Activated CD4-positive, alpha-beta T cell treated with anti-CD3 and anti-CD28 coated beads for 4 hours (primary cell): ENCODE results near the gene KCNJ11.

Experiments used
- DNase-seq, 2 donors: peaks; one replicate each; pipeline ENCODE4 v3.0.0-alpha.2; 2020

The KCNJ11 gene

DNA sequence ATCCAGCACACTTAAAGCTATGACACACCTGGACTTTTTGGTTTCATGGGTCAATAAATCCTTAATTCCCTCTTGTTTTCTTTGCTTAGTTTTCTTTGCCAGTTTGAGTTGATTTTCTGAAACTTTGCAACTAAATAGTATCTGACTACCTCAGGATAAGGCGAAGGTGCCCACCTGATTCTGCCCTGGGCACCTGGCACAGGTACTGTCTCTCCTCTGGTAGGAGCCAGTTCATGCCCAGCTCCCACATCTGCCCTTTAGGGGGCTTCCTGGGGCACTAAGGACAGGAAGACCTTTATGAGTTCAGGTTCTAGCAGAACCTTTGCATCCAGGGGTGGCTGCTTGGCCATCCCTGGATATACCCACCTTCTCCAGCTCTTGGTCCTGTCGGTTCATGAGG lies 19.6 kb upstream of the KCNJ11 start:
- DNase-seq = no peak

DNA sequence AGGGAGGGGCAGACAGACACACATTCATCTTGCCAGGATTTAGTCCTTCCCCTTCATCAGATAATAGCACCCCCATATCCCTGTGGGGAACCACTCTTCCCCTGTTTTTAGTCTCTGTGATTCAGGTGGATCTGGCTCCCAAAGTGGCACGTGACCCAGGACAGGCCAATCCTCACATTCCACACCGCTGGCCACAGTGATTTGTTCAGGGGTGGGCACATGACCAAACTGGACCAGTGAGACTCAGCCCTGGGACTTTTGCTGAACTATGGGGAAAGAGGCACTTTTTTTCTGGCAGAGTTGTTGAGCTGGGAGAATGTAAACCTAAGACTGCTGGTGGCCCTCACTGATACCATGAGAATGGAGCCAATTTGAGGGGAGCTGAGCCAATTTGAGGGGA lies 19.1 kb upstream of the KCNJ11 start:
- DNase-seq = no peak

DNA sequence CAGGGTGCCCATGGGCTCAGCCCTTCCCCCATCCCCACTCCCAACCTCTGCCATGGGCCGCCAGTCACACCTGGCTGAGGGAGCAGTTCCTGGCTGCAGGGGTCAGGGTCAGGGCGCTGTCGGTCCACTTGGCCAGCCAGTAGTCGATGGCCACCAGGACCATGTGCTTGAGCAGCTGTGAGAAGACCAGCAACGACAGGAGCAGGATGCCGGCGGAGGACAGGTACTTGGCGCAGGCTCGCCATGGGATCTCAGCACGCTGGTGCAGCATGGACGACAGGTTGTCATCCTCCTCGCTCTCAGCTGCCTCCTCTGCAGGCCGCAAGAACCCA lies 18.3 kb upstream of the KCNJ11 start:
- DNase-seq = no peak

DNA sequence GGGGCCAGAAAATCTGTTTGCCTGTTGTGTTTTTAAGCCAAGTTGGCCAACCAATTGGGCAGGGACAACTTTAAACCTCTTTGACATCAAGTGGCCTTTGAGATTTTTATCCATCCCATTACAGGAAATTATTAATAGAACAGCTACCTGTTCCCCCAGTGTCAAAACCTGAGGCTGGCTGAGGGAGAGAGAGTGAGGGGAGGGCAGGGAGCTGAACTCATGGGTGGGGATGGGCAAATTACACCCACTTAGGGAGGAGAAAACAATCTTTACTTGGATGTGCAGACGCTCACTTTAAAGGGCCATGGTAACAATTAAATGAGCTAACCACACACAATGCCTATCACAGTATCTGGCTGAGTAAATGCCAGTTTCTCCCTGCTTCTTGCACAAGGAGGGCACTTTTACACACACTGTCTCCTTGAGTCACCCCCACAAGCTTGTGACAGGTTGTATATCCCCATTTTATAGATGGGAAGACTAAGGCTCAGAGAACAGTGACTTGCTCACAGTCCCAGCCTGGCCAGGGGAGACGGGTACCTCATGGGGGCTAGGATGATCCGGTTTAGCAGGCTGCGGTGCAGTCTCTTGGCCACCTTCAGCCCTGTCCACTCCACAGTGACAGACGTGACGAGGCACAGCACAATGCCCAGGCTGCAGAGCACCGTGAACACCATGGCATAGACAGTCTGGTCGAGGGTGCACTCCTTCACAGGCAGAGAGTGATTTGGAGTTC lies 17.8 kb upstream of the KCNJ11 start:
- no peak for DNase-seq

DNA sequence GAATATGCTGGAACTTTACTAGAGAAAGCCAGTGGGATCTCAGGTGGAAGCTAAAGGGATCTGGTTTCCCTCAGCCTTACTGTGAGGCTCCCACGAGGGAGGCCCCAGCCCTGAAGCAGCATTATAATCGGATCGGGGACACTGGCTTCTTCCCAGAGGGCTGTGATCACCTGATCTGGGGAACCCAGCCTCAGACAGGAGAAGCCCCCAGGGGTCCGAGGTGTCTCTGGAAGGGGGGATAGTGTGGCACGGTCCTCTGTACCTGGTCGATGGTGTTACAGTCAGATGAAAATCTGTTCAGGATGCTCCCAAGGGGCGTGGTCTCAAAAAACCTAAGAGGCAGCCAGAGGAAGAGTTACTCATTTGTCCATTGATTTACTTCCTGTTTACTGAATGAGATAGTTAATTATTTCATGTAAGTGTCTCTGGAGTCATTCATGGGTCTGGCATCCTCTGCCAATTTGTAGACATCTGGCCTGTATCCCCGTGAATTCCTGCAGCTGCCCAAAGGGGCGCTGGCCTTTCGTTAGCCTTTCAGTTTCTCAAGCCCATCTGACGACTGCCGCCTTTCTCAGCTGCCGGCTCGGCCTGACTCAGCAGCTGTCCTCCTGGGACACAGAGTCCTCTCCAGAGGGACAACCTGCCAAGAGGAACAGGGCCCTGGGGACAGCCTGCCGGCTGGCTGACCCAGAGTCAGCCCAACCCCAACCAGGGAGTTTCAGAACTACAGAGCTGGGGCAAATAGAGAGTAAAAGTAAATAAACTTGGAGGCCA lies 17.0 kb upstream of the KCNJ11 start:
- no peak for DNase-seq

DNA sequence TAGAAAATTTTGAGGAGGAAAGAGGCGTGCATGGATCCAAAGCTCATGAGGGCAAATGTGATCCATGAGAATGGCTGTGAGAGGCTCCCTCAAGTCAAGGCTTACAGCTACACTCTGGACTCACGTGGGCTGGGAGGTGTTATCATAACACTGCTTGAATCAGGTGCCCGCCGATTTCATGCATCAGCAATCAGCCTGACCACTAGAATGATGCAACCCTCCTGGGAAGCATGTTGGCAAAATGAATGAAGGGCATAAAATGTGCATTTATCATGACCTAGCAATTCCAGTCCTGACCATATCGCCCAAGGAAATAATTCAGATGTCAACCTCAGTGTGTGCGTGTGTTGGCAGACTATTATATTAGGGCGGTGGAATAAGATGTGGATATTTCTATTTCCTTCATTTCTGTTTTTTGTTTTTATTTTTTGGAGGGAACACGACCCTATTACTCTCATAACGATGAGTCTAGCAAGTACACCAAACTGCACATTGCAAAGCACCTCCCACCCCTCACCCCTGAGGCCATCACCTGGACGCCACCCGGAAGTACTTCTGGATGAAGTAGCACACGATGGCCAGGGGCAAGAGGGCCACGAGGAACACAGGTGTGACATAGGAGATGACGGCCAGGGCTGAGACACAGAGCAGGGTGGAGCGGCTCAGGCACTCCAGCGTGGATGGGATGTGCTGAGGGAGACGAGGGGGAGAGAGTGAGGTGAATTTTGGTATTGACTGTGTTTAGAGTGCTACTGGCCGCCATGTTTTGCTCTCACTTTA lies 15.7 kb upstream of the KCNJ11 start:
- no peak for DNase-seq

DNA sequence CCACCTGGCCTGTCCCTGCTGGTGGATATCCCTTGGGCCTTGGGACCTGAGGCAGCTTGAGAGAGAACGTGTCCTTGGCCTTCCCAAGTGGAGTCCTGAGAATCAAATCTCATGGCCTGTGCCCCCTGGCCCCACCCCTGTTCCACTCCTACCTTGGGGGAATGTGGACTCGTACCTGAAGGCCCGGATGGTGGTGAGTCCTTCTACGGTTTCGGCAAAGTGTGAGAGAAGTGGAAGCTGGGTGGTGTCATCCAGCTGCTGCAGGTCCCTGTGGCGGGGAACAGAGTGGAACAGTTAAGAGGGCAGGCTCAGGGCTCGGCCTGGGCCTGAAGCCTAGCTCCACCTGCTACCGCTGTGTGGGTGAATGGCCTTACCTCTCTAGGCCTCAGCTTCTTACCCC lies 14.0 kb upstream of the KCNJ11 start:
- no peak for DNase-seq

DNA sequence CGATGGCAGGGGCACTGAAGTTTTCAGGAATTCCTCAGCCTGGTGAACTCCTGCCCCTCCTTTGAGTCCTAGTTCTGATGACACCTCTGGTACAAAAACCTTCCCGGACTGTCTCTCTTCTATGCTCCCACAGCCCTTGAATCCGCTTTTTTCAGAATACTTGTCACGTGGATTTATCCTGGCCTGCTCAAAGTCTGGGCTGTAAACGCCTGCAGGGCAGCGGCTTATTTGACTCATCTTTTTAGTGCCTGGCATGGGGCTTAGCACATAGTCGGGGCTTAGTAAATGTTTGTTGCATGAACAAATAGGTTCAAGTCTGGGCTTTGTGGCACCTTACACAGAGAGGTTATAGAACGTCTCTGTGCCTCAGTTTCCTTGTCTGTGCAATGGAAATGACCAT lies 13.4 kb upstream of the KCNJ11 start:
- no peak for DNase-seq

DNA sequence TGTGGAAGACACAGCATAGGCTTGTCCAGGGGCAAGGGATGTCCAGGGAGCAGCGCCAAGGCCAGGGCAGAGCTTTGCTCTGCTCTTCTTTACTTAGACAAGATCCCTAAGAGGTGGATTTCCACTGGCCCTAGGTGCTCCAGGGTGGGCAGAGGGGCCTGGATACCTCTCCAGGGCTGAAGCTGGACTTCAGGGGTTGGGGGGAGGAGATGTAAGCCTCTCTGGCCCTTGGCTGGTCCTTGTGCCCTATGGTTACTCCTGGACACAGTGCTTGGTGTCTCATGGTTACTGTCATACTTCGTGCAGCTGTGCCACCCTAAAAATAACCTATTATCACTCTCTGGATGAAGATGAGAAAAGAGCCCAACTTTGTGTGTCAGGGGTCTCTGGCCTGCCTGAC lies 12.9 kb upstream of the KCNJ11 start:
- no peak for DNase-seq

DNA sequence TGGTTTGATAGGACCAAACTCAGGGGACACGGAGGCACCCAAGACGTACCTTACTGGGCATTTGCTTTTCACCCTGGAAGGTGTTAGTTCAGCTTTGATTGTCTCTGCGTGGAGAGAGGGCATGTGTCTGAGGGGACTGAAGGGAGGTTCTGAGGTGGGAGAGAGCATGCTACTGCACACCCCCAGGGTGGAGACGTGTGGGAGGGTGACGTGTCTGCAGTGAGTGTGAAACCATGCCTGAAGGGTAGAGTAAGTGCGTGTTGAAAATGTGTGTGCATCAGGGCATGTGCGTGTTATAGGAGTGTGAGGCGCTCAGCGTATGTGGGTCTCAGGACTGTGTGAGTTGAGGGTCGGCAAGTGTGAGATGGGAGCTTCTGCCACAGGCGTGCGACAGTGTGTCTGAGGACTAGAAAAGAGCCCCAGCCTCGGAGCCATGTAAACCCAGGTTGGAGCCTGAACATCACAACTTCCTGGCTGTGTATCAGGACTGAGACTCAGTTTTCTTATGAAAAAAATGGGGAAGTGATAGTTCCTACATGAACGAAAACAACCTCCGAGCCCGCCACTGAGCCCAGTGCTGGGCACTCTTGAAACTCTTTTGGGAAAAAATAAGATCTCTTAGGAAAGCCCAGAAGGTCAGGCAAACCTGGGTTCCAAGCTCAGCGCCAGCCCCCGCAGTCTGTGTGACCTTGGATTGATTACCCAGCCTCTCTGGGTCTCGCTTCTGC lies 11.8 kb upstream of the KCNJ11 start:
- DNase-seq = no peak

DNA sequence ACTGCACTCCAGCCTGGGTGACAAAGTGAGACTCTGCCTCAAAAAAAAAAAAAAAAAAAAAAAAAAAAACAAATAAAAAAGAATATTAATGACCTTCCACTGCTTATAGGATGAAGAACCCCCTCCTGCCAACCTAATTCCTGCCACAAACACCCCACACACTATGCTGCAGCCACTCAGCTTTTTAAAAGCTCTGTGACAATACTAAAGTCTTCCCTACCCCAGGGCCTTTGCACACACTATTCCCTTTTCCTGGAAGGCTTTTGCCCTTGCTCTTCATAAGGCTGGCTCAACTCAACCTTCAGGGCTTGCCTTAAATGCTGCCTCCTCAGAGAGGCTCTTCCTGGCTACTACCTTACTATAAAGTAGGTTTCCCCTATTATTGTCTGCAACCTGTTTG lies 10.8 kb upstream of the KCNJ11 start:
- DNase-seq = no peak

DNA sequence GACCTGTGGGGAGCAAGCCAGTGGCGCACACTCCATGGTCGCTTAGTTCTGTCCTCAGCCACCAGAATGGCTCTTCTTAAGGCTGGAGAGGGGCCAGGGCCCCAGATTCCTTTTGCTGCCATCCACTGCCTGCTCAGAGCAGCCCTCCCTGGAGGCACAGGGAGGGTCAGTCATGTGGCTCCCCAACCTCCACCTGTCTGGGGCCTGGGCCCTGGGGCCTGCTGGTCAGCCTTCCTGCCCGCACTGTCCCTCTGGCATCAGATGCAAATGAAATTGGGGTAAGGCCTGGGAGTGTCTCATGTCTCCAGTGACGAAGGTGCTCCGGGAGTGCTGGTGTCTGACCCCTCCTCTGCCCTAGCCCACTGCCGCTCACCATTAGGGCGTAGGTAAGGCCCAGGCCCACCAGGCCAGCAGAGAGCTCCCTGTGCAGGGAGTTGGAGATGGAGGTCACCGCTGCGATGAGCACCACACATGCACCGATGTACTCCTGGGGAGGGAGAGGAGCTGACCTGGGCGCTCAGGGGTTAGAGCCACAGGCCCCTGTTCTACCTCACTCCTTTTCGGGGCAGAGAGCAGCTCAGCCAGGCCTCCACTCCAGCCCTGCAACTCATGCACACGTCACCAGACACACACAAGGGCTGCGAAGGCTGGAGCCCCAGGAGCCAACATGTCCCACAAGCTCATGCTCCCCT lies 9.0 kb upstream of the KCNJ11 start:
- DNase-seq = no peak

DNA sequence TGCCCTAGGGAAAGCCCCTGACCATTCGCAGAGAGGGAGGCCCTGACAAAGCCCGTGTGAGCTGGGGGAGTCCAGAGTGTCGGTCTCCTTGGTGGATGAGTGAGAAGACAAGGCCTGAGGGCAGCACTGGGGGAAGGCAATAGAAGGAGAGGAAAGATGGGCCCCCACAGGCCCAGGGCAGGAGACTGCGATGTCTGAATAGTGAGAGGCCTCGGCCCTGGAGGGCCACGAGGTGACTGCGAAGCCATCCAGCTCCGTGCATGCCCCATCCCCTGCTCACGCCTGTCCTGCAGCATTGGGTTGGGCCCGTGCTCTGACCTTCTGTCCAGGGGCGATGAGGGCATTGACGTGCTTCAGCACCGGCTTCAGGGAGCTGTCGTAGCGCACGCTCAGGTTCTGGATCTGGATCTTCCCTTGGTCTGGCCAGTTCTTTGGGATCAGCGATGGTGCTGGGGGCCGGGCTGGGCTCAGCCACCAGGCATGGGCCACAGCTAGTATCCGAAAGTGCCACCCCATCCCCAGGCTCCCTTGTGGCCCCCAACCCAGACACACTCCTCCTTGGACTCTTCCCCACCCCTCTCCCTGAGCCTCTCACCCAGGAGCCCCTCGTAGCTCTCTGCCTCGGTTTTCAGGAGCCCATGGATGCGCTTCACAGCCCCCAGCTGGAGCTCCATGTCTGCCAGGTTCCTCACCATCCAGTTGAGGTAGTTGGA lies 8.3 kb upstream of the KCNJ11 start:
- DNase-seq = no peak

DNA sequence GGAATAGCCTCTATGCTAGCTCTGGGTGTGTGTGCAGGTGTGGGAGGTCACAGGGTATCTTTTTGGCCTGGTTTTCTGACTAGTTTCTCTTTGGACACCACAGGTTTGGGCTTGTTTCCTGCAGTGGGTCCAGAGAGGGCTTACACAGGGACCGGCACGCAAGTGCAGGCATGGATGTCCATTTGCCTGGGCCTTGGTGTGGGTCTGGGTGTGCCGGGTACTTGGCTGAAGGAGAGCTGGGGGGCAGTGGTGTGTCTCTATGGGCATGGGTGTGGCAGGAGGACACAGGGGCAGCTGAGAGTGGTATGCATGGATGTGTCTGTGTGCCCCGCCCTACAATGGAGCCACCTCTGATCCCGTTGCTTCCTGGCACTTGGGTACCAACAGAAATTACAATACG lies 7.5 kb upstream of the KCNJ11 start:
- no peak for DNase-seq

DNA sequence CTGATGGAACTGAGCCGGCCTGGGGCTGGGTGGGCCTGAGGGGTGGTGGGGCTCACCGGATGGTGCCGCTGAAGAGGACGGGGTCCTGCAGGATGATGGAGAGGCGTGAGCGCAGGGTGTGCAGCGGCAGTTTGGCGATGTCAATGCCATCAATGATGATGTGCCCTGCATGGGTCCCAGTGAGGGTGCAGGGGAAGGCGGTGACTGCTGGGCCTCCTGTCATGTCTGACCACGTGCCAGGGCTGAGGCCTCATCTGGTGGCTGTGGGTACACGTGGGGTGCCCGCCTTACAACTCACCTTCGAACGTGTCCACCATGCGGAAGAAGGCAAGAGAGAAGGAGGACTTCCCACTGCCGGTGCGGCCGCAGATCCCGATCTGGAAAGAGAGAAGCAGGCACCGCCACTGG lies 7.1 kb upstream of the KCNJ11 start:
- no peak for DNase-seq

DNA sequence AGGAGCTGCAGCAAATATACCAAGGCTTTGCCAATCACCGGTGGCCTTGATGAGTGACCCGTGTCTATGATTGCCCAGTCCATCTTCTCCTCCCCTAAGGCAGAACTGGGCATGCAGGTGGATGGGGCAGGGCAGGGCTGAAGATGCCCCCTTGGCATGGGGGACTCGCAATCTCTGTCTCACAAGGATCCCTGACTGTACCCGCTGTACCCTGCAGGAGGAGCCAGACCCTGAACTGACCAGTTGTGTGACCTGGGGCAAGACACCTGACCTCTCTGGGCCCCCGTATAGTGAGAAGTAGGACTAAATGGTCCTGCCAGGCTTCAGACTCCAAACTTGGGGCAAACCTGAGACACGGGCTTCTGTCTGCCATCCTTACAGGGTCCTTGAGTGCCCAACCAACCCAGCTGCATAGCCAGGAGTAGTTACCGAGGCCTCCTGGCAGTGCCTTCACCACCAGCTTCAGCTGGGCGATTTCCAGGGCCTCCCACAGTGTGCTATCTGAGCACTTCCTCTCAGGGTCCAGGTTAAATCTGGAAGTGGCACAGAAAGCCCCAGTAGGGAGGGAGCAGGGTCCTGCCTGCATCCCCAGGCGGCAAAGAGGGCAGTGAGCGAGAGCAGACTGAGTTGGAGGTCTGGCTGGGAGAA lies 6.4 kb upstream of the KCNJ11 start:
- no peak for DNase-seq

DNA sequence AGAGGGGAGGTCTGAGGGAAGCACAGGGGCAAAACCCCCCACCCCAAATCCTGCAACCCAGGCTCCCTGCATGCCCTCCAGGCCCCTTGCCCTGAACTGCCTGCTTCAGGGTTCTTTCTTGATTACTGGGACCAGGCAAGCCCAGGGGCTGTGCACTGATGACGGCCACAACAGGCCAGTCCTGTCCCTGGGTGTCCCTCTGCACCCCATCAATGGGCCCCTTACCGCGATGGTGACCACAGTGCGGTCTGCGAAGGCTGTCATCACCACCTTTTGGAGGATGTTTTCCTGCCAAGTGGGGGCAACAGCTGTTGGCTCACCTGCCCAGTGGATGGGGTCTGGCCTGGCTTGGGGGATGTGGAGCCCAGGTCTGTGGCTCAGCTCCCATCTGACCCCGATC lies 5.0 kb upstream of the KCNJ11 start:
- no peak for DNase-seq

DNA sequence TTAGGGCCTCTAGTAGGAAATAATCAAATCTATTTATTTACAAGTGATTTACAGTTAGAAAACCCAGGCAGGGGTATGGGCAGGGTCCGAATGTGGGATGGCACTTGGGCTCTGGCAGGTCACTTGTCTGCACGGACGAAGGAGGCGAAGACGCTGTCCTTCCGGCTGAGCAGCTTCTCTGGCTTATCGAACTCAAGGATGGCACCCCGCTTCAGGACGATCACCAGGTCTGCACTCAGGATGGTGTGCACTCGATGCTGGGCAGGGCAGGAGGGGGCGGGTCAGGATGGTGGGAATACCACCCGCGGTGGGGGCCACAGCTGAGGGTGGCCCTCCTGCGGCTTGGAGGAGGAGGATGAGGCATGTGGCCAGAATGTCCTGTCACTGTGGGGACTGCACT lies 4.4 kb upstream of the KCNJ11 start:
- no peak for DNase-seq

DNA sequence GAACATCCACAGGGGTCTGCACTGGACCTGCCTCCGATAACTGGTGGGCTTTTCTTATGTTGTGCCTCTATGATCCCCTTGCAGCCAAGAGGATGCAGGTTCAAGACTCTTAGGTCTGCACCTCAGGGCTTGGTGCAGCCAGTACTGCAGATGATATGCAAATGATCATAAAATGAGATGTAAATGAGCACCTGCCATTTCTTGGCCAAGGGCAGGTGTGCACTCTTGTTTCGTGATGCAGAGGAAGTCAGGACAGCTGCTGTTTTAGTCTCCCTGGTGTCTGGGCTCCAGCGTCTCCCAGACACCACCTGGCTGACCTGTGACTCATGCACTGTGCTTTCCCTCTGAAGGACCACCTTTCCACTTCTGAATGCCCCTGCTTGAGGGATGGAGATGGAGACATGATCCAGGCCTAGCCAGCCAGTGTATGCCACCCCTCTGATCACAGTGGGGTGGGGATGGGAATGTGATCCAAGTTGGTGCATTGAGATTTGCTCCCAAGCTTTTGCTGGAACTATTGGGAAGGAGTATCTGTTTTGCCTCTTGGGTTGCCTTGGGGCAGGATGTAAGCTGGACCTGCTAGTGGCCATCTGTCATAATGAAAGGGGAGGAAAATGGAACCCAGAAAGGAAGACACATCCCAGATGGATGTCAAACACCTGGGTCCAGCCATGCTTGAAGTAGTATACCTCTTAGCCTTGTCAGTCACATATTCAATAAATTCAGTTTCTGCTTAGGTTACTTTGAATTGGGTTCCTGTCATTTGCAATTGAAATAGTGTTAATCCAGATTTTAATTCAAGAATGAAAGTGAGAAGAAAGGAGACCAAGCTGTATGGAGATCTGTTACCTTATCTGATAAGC lies 3.3 kb upstream of the KCNJ11 start:
- no peak for DNase-seq

DNA sequence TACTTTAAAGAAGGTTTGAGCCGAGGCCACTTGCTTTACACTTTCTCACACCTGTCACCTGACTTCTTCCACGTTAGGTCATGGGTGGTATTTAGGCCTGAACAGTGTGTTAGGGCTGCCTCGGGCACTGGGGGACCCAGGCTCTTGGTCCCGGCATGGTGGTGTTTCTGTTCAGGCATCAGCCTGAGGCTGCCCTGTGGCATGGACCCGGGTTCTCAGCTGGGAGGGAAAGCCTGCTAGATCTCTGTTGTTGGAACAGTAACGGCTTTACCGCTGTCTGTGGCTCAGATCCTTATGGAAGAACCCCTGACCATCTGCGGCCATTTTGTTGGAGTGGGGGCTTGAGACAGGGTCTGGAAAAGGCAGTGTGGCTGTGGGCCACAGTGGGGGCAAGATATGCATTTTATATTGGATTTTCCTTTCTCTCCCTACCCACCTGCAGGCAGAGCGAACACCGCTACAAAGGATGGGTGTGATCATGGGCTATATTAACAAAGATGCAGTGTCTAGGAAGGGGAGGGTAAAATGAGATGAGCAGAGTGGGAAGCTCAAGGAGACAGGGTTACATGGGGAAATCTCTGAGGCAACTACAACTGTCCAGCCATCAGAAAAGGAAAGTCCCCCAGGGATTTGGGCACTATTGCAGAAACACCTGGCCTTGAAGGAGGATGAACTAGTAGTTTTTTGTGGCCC lies 1.6 kb upstream of the KCNJ11 start:
- DNase-seq = no peak
